ENCODE measurements around the gene FATE1.

FATE1 gene

DNA sequence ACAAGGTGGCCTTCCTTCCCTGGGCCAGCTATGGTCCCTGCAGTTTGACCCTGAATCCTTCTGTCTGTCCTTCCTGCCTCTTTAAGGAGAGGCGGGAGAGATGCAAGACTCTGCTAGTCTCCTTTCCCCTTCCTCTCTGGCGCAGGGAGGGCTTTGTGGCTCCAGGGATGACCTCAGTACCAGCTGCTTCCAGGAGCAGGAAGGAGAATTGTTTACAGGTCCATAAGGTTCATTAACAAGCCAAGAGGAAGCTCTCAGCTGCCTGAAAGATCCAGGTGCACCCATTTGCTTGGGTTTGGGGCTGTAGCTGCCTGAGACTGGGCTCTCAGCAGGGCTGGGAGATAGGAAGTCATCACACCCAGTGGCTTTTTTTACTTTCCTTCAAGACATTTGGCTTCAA, 4.0 kb upstream of the FATE1 start:
- Histone ChIP-seq H3K36me3 (ENCODE audit: control insufficient read depth, insufficient read depth, low read length) (no peaks in the 10 kb centered on the region), H3K9ac (ENCODE audit: low read length) (no peak overlapping the region), H3K27ac (ENCODE audit: low read depth, low read length) (no peak overlapping the region), H3K27me3 (ENCODE audit: control insufficient read depth, insufficient read depth, low read length) (no peaks in the 10 kb centered on the region), H3K4me1 (ENCODE audit: control insufficient read depth, insufficient read depth, low read length) (no peaks in the 10 kb centered on the region), H3K4me3 (ENCODE audit: low read length) (no peak overlapping the region)

DNA sequence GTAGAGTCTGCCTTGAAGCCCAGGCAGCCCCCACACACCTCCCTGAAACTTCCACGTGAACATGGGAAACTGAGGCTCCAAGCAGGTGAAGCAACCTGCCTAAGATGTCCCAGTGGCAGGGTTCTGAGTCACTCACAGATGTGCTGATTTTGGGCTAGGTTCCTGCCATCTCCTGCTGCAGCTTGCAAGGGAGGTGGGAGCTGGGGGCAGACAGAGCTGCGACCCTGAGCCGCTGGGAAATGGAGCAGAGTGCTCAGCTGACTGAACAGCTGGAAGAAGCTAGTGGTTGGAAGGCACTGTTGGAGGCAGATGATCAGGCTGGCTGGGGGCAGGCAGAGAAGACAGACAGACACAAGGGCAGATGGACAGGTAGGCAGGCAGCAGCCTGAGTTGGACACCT, 3.6 kb upstream of the FATE1 start:
- Histone ChIP-seq H3K27ac (ENCODE audit: low read depth, low read length) (no peak overlapping the region), H3K36me3 (ENCODE audit: control insufficient read depth, insufficient read depth, low read length) (no peaks in the 10 kb centered on the region), H3K4me1 (ENCODE audit: control insufficient read depth, insufficient read depth, low read length) (no peaks in the 10 kb centered on the region), H3K4me3 (ENCODE audit: low read length) (no peak overlapping the region), H3K9ac (ENCODE audit: low read length) (no peak overlapping the region), H3K27me3 (ENCODE audit: control insufficient read depth, insufficient read depth, low read length) (no peaks in the 10 kb centered on the region)

DNA sequence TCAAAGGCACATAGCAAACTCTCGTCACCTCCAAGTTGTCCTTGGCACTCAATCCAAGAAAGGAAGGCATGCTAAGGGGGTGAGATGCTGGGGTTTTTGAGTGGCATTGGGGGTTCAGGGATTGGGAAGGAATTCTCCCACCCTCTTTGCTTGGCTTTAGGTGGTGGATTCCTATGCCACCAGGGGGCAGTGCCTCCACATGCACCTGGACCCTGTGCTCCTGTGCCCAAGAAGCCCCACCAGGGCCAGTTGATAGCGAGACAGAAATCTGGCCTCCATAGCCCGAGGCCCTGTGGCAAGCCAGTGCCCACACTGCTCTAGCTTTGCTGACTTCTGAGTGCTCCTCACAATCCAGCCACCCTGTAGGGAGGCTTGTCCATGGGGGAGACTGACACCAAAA, 2.0 kb upstream of the FATE1 start:
- Histone ChIP-seq H3K4me1 (ENCODE audit: control insufficient read depth, insufficient read depth, low read length) (no peaks in the 10 kb centered on the region), H3K9ac (ENCODE audit: low read length) (no peak overlapping the region), H3K36me3 (ENCODE audit: control insufficient read depth, insufficient read depth, low read length) (no peaks in the 10 kb centered on the region), H3K4me3 (ENCODE audit: low read length) (no peak overlapping the region), H3K27me3 (ENCODE audit: control insufficient read depth, insufficient read depth, low read length) (no peaks in the 10 kb centered on the region), H3K27ac (ENCODE audit: low read depth, low read length) (no peak overlapping the region)

DNA sequence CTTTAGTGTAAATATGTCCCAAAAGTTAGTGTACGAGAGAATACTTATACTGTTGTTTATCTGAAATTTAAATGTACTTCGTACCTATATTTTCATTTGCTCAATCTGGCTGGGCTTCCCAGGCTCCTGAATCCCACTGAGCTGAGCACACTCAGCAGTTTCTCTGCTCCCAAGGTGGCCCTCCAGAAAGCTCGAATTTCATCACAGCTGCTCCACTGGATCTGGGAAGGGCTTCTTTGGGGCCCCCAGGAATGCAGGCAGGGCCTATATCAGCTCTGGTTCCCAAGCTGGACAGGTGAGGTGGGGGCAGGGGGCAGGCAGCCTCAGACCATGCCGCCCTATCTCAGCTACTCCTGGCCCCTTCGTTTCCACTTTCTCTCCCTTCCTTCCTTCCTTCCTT, 1.5 kb upstream of the FATE1 start:
- Histone ChIP-seq H3K4me3 (ENCODE audit: low read length) (no peak overlapping the region), H3K36me3 (ENCODE audit: control insufficient read depth, insufficient read depth, low read length) (no peaks in the 10 kb centered on the region), H3K9ac (ENCODE audit: low read length) (no peak overlapping the region)

DNA sequence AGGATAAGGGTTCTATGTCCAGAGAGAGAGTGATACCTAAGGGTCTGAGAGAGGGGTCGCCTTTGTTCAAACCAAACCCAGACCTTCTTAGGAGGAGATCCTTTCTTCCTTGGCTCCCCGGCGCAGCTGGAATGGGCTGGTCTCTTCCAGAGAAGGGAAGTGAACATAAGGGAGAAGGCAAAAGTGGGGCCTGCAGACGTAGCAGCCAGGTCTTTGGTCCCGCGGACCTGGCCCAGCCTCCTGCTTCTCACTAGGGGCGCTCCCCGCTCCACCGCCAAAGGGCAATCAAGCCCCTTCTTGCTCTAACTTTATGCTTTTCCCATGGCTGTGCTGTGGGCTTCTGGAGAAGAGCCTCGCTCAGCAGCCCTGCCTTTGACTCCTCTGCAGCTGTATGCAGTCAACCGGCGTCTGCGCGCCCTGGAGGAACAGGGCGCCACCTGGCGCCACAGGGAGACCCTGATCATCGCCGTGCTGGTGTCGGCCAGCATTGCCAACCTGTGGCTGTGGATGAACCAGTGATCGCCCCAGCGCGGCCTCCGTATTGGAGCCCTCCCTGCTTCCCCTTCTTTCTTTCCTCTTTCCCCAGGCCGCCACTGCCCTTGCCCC, 6.5 kb downstream of the FATE1 start:
- H3K27me3 ChIP-seq (ENCODE audit: control insufficient read depth, insufficient read depth, low read length) = peaks cover 3% of the 10 kb centered on the region
- no peaks in the 10 kb centered on the region for H3K36me3 ChIP-seq (ENCODE audit: control insufficient read depth, insufficient read depth, low read length)
- no peak overlapping the region for H3K9ac ChIP-seq (ENCODE audit: low read length)
- no peaks in the 10 kb centered on the region for H3K4me1 ChIP-seq (ENCODE audit: control insufficient read depth, insufficient read depth, low read length)
- no peak overlapping the region for H3K27ac ChIP-seq (ENCODE audit: low read depth, low read length)
- H3K4me3 ChIP-seq (ENCODE audit: low read length) = no peak overlapping the region

More for the DNA sequence above, 1.5 kb upstream of the FATE1 start:
- H3K27me3 ChIP-seq (ENCODE audit: control insufficient read depth, insufficient read depth, low read length) = no peaks in the 10 kb centered on the region
- no peak overlapping the region for H3K27ac ChIP-seq (ENCODE audit: low read depth, low read length)
- H3K4me1 ChIP-seq (ENCODE audit: control insufficient read depth, insufficient read depth, low read length) = no peaks in the 10 kb centered on the region

DNA sequence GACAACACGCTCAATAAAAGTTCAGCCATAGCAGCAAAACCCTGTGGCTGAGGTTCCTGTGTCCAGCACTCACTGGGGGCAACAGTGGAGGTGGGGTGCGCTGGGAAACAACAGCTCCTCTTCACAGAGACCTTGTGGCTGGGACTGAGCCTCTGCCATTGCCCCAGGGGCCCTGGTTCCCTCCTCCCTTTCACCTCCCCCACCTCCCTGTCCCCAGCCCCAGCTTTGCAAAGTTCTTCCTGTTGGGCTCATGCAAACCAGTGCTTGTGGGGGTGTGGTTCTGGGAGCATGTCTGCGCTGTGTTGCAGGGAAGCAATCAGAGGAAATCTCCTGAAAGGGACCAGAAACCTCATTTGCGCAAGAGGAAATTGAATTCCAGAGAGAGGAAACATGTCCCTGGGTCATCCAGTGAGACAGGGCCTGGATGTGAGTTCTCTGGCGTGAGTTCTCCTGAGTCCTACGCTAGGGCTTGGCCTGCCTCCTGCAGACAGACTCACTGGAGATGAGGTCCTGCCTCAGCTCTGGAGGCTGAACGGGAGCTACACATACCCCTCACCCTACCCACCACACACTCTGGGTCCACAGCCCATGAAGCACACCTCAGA, 7.4 kb downstream of the FATE1 start:
- Histone ChIP-seq H3K36me3 (ENCODE audit: control insufficient read depth, insufficient read depth, low read length) (no peaks in the 10 kb centered on the region), H3K27me3 (ENCODE audit: control insufficient read depth, insufficient read depth, low read length) (peaks cover 3% of the 10 kb centered on the region), H3K9ac (ENCODE audit: low read length) (no peak overlapping the region), H3K27ac (ENCODE audit: low read depth, low read length) (no peak overlapping the region), H3K4me3 (ENCODE audit: low read length) (no peak overlapping the region), H3K4me1 (ENCODE audit: control insufficient read depth, insufficient read depth, low read length) (no peaks in the 10 kb centered on the region)

DNA sequence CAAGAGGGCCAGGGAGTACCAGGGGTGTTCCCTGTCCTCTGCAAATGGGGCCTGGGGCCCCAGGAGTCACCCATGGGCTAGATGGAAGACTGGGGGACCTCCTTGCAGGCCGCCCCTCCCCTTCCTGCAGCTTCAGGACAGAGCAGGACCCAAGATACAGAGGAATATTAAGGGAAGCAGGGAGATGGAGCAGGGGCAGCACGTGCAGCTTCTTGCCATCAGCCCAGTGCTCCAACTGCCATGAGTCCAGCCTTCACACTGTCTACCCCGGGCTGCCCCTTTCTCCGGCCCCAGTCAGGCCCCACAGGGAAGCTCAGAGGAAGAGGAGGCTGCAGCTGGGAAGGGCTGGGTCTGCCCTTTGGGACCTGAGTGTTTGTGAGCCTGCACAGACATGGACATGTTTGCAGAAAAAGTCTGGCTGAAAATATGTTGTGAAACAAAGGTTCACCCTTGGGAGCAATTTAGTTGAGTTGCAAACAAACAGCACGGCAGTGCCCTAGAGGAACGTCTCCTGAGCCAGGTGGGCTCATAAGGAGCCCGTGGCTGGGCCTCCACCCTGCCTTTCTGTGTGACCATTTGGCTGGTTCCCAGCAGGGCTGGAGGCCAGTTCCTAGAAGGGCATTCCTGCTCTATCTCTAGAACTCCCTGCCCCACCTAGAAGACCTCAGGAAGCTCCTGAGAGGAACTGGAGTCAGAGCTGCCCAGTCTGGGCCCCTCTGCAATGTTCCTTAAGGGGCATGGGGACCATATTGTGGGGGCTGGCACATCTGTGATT, 8.9 kb downstream of the FATE1 start:
- H3K27ac ChIP-seq (ENCODE audit: low read depth, low read length) = no peak overlapping the region
- no peaks in the 10 kb centered on the region for H3K36me3 ChIP-seq (ENCODE audit: control insufficient read depth, insufficient read depth, low read length)
- H3K27me3 ChIP-seq (ENCODE audit: control insufficient read depth, insufficient read depth, low read length) = peaks cover 3% of the 10 kb centered on the region
- no peaks in the 10 kb centered on the region for H3K4me1 ChIP-seq (ENCODE audit: control insufficient read depth, insufficient read depth, low read length)
- H3K9ac ChIP-seq (ENCODE audit: low read length) = no peak overlapping the region
- no peak overlapping the region for H3K4me3 ChIP-seq (ENCODE audit: low read length)

DNA sequence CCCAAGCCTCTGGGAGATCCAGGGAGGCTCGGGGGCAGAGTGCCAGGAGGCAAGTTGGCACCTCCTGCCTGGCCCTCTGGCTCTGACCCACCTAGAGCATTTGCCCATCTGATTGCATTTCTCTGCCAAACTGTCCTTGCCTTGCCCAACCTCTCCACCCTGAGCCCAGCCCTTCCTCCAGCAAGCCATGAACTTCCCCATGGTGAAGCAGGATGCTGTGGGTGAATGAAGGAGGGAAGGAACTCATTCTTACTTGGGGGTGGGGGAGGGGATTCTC, 9.4 kb downstream of the FATE1 start:
- no peaks in the 10 kb centered on the region for H3K4me1 ChIP-seq (ENCODE audit: control insufficient read depth, insufficient read depth, low read length)
- peaks cover 3% of the 10 kb centered on the region for H3K27me3 ChIP-seq (ENCODE audit: control insufficient read depth, insufficient read depth, low read length)
- H3K9ac ChIP-seq (ENCODE audit: low read length) = no peak overlapping the region
- no peaks in the 10 kb centered on the region for H3K36me3 ChIP-seq (ENCODE audit: control insufficient read depth, insufficient read depth, low read length)
- no peak overlapping the region for H3K4me3 ChIP-seq (ENCODE audit: low read length)
- no peak overlapping the region for H3K27ac ChIP-seq (ENCODE audit: low read depth, low read length)

DNA sequence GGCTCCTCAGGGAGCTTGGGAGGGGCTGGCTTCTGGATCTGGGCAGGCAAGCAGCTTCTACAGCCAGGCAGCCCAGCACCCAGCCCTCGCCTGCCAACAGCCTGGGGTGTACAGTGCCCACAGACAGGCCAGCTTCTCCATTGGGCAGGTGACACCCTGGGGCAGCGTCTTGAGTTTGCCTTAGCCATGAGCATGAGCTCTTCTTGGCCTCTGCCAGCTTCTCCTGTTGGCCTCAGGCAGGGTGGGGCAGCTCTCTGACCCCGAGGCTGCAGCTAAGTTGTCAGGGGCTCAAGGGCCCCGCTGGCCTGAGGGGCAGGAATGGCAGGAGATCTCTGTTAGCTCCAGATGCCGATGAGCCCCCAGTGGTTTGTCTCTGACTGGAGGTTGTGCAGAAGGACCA, 10.9 kb downstream of the FATE1 start:
- Histone ChIP-seq H3K27me3 (ENCODE audit: control insufficient read depth, insufficient read depth, low read length) (no peaks in the 10 kb centered on the region), H3K36me3 (ENCODE audit: control insufficient read depth, insufficient read depth, low read length) (no peaks in the 10 kb centered on the region), H3K4me3 (ENCODE audit: low read length) (no peak overlapping the region), H3K27ac (ENCODE audit: low read depth, low read length) (no peak overlapping the region), H3K4me1 (ENCODE audit: control insufficient read depth, insufficient read depth, low read length) (no peaks in the 10 kb centered on the region), H3K9ac (ENCODE audit: low read length) (no peak overlapping the region)

DNA sequence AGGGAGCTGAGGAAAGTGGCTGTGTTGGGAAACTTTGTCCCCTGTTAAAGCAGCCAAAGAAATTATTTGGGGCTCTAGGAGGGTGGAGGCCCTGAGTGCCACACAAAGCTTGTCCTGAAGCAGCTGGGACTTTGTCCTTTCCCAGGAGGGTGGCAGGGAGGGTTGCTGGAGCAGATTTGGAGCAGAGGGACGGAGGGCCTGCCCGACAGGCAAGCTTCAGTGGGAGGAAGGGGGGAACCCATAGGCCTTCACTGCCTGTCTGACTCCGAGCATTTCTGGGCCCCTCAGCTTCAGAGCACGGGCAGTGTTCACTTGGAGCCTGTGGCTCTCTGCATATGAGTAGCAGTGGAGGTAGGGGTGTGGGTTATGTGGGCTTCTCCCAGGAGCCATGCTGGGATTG, 11.5 kb downstream of the FATE1 start:
- no peak overlapping the region for H3K4me3 ChIP-seq (ENCODE audit: low read length)

DNA sequence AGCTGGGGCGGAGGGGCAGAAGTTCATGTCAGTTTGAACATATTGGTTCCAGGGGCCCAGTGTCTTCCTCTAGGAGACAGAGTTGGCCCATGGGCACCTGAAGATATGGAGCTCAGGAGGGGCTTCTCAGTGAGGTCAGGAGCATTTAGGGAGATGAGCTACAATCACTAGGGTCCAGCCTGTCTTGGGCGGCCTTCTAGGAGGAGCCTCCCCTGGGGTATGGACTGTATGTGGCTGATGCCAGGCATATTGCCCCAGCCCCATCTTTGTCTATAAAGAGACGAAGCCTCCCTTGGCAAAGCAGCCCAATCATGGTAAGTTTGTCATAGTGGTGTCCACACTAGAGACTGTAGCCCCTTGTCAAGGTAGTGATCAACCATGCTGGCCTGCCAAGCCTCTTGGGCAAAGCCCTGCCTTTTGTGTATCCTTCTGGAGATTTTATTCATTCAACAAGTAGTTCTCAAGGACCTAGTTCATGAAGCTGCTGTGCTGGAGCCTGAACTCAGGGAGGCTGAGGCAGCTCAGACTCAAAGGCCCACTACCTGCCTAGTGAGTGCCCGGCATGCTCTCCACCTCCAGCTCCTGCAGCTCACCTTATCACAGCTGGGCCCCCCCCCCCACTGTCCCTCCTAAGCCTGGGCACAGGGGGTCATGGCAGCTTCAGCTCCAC, 13.4 kb downstream of the FATE1 start:
- Histone ChIP-seq H3K27ac (ENCODE audit: low read depth, low read length) (no peak overlapping the region), H3K9ac (ENCODE audit: low read length) (no peak overlapping the region), H3K36me3 (ENCODE audit: control insufficient read depth, insufficient read depth, low read length) (no peaks in the 10 kb centered on the region), H3K4me3 (ENCODE audit: low read length) (no peak overlapping the region), H3K4me1 (ENCODE audit: control insufficient read depth, insufficient read depth, low read length) (no peaks in the 10 kb centered on the region), H3K27me3 (ENCODE audit: control insufficient read depth, insufficient read depth, low read length) (no peaks in the 10 kb centered on the region)

More for the DNA sequence above, 11.5 kb downstream of the FATE1 start:
- Histone ChIP-seq H3K27me3 (ENCODE audit: control insufficient read depth, insufficient read depth, low read length) (no peaks in the 10 kb centered on the region), H3K27ac (ENCODE audit: low read depth, low read length) (no peak overlapping the region), H3K36me3 (ENCODE audit: control insufficient read depth, insufficient read depth, low read length) (no peaks in the 10 kb centered on the region), H3K4me1 (ENCODE audit: control insufficient read depth, insufficient read depth, low read length) (no peaks in the 10 kb centered on the region), H3K9ac (ENCODE audit: low read length) (no peak overlapping the region)

DNA sequence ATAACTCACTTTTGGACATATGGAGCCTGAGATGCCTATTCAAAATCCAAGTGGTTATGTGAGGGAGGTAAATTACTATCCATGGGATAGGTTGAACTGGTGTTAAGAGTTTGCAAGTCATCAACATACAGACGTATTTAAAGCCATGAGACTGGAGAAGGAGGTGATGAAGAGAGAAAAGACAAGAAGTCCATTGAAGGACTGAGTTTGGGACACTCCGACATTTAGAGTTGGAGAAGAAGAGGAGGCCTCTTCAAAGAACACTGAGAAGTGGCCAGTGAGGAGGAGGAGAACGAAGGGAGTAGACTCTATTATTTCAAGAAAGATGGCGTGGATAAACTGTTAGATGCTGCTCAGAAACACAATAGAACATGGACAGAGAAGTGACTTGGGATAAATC, 18.6 kb downstream of the FATE1 start, which contains the start of gene CNGA2:
TSS of gene CNGA2 (plus strand) at position 301 of the 400 bp plus-strand sequence. CDS start 3,738 bp downstream, outside the sequence.
- no peak within 1 kb of the TSS for H3K27ac ChIP-seq (ENCODE audit: low read depth, low read length)
- H3K4me1 ChIP-seq (ENCODE audit: control insufficient read depth, insufficient read depth, low read length) = no peaks in the 10 kb centered on the region
- no peak within 1 kb of the TSS for H3K4me3 ChIP-seq (ENCODE audit: low read length)
- no peak within 1 kb of the TSS for H3K9ac ChIP-seq (ENCODE audit: low read length)
- H3K27me3 ChIP-seq (ENCODE audit: control insufficient read depth, insufficient read depth, low read length) = no peaks in the 10 kb centered on the region
- no peaks in the 10 kb centered on the region for H3K36me3 ChIP-seq (ENCODE audit: control insufficient read depth, insufficient read depth, low read length)

All from rectal smooth muscle tissue (tissue), 1 donor.